ENCODE data around the gene SDF2. TPM values are rescaled to one million over a fixed set of nuclear protein-coding genes. Genes with fewer than 3 reads are reported as not detected.

Gene SDF2
- total and polyA plus RNA-seq, 9 of the 15 experiments (the other 6 are each of a cell fraction or from before 2014, with no cell fraction given), result 41.2 to 132 (median 65.6) TPM

DNA sequence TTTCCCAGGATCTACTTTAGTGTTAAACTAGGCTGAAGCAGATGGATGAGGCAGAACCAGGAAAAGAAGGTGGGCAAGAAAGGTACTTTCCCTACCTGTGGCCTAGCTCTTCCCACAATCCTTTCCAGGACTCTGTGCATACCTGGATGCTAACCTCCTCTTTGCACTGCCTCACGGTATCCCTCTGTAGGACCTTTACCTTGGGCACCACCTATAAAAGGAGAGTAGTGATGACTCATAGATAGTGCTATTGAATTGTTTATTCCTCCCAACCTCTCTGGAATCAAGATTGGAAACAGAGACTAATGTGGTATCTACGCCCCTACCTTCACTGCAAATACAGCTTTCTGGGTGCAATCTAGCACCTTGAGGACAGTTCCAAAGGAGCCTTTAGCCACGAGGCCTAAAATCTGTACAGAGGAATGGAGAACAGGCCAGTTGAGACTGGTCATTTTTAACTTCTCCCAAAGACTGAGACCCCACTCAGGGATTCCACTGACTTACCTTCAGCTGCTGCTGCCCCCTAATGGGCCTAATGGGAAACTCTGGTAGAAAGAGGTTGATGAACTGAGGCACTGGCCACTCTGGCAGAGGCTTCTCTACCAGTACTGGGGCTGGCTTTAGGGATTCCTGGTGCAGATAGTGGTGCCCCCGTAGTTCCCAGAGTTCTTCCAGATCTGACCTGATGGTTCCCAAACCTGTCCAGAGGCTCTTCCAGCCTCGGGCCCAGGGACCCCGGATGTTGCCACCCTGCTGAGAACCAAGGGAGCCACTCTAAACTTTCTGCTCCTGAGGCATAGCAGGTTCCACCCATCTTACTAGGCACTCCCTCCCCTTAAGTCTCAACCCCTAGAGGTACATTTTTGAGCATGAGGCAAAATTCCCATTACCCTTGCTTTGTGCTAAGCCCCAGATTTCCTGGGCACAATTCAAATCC, 48.5 kb downstream of the SDF2 start (continued):
- TF ChIP-seq, protein P1, sequence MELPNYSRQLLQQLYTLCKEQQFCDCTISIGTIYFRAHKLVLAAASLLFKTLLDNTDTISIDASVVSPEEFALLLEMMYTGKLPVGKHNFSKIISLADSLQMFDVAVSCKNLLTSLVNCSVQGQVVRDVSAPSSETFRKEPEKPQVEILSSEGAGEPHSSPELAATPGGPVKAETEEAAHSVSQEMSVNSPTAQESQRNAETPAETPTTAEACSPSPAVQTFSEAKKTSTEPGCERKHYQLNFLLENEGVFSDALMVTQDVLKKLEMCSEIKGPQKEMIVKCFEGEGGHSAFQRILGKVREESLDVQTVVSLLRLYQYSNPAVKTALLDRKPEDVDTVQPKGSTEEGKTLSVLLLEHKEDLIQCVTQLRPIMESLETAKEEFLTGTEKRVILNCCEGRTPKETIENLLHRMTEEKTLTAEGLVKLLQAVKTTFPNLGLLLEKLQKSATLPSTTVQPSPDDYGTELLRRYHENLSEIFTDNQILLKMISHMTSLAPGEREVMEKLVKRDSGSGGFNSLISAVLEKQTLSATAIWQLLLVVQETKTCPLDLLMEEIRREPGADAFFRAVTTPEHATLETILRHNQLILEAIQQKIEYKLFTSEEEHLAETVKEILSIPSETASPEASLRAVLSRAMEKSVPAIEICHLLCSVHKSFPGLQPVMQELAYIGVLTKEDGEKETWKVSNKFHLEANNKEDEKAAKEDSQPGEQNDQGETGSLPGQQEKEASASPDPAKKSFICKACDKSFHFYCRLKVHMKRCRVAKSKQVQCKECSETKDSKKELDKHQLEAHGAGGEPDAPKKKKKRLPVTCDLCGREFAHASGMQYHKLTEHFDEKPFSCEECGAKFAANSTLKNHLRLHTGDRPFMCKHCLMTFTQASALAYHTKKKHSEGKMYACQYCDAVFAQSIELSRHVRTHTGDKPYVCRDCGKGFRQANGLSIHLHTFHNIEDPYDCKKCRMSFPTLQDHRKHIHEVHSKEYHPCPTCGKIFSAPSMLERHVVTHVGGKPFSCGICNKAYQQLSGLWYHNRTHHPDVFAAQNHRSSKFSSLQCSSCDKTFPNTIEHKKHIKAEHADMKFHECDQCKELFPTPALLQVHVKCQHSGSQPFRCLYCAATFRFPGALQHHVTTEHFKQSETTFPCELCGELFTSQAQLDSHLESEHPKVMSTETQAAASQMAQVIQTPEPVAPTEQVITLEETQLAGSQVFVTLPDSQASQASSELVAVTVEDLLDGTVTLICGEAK (IDR thresholded peaks at IDR 0.05), result no peak
- TF ChIP-seq, protein P1 (CRISPR knock-in tag; IDR thresholded peaks at IDR 0.05), result no peak
- TF ChIP-seq RAD21 (CRISPR knock-in tag; conservative IDR thresholded peaks at IDR 0.05 in 1 of 2, IDR thresholded peaks at IDR 0.05 in 1 of 2) (peak; percentile 53 to 72), MEIS2 (IDR thresholded peaks at IDR 0.05; ENCODE audit: partially characterized antibody) (no peak), ZNF589 (CRISPR knock-in tag; IDR thresholded peaks at IDR 0.05; ENCODE audit: low read depth) (no peak), OTX1 (CRISPR knock-in tag; IDR thresholded peaks at IDR 0.05) (0 out of 2 replicates have a peak, but pooled peaks have one; percentile 48), CBFA2T2 (conservative IDR thresholded peaks at IDR 0.05) (no peak), BRD4 (IDR thresholded peaks at IDR 0.05) (no peak)
- TF ChIP-seq, protein P2, sequence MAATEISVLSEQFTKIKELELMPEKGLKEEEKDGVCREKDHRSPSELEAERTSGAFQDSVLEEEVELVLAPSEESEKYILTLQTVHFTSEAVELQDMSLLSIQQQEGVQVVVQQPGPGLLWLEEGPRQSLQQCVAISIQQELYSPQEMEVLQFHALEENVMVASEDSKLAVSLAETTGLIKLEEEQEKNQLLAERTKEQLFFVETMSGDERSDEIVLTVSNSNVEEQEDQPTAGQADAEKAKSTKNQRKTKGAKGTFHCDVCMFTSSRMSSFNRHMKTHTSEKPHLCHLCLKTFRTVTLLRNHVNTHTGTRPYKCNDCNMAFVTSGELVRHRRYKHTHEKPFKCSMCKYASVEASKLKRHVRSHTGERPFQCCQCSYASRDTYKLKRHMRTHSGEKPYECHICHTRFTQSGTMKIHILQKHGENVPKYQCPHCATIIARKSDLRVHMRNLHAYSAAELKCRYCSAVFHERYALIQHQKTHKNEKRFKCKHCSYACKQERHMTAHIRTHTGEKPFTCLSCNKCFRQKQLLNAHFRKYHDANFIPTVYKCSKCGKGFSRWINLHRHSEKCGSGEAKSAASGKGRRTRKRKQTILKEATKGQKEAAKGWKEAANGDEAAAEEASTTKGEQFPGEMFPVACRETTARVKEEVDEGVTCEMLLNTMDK (IDR thresholded peaks at IDR 0.05; ENCODE audit: borderline replicate concordance, insufficient read depth, low read depth, low read length, poor library complexity, severe bottlenecking), result peak; percentile 38
- TF ChIP-seq, protein P3, sequence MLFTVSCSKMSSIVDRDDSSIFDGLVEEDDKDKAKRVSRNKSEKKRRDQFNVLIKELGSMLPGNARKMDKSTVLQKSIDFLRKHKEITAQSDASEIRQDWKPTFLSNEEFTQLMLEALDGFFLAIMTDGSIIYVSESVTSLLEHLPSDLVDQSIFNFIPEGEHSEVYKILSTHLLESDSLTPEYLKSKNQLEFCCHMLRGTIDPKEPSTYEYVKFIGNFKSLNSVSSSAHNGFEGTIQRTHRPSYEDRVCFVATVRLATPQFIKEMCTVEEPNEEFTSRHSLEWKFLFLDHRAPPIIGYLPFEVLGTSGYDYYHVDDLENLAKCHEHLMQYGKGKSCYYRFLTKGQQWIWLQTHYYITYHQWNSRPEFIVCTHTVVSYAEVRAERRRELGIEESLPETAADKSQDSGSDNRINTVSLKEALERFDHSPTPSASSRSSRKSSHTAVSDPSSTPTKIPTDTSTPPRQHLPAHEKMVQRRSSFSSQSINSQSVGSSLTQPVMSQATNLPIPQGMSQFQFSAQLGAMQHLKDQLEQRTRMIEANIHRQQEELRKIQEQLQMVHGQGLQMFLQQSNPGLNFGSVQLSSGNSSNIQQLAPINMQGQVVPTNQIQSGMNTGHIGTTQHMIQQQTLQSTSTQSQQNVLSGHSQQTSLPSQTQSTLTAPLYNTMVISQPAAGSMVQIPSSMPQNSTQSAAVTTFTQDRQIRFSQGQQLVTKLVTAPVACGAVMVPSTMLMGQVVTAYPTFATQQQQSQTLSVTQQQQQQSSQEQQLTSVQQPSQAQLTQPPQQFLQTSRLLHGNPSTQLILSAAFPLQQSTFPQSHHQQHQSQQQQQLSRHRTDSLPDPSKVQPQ (CRISPR knock-in tag; IDR thresholded peaks at IDR 0.05; ENCODE audit: borderline replicate concordance), result no peak
